OCI-M2 (cell line): ENCODE measurements around the gene SH3GLB2.

ENCODE experiments used
- DNase-seq: peaks from one replicate; lab custom pipeline; 2025; ENCODE audit not compliant: unreplicated experiment; lab: John Stamatoyannopoulos, UW

Gene SH3GLB2

DNA sequence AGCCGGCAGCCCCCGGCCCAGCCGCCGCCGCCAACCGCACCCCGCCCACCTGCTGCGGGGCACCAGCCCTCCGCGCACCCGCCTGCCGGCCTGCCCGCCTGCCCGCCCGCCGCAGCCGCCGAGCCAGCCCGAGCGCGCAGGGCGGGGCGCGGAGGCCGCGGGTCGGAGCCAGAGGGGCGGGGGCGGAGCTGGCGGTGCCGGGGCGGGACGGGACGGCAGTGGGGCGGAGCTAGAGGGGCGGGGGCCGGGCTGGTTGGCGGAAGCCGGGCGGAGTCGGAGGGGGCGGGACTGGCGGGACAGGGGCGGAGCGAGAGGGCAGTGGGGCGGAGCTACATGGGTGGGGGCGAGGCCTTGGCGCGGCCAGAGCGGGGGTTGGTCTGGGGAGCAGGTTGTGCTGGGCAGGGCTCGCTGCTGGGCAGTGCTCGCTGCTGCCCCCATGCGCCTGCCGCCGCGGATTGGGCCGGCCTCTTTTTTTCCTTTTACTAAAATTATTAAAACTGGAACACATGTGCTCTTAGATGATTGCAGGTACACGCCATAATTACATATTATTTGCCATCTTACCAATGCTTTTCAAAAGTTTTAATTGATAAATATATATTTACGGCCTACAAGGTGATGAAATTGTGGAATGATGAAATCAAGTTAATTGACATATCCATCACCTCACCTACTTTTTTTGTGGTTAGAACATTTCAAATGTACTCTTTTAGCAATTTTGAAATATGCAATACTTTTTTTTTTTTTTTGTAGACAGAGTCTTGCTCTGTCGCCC is at the start of gene SH3GLB2:
TSS of gene SH3GLB2 (minus strand) at position 140 of the 775 bp plus-strand sequence. CDS start 177 bp downstream, outside the sequence.
- DNase-seq = peak; percentile 40

DNA sequence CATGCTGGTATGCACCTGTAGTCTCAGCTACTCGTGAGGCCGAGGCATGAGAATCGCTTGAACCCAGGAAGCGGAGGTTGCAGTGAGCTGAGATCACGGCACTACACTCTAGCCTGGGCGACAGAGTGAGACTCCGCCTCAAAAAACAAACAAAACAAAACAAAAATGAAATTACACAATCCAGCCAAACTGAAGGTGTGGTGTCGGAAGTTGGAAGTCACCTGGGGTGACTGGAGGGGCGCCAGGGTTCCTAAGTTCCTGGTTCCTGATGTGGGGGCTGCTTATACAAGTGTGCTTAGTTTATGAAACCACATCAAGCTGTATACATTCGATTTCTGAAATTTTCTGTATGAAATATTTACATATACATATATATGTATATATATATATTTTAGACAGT is 49.1 kb upstream of the SH3GLB2 start:
- DNase-seq = no peak

DNA sequence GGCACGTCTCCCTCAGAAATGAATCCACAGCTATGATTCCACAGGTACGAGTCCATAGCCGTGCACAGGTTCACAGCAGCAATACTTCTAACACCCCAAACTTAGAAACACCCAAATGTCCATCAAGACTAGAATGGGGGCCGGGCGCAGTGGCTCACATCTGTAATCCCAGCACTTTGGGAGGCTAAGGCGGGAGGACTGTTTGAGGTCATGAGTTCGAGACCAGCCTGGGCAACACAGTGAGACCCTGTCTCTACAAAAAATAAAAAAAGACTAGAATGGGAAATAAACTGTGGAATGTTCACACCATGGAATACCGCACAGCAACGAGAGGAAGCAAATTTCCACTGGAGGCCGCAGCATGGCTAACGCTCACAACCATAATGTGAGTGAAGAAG is 48.5 kb upstream of the SH3GLB2 start:
- no peak for DNase-seq

DNA sequence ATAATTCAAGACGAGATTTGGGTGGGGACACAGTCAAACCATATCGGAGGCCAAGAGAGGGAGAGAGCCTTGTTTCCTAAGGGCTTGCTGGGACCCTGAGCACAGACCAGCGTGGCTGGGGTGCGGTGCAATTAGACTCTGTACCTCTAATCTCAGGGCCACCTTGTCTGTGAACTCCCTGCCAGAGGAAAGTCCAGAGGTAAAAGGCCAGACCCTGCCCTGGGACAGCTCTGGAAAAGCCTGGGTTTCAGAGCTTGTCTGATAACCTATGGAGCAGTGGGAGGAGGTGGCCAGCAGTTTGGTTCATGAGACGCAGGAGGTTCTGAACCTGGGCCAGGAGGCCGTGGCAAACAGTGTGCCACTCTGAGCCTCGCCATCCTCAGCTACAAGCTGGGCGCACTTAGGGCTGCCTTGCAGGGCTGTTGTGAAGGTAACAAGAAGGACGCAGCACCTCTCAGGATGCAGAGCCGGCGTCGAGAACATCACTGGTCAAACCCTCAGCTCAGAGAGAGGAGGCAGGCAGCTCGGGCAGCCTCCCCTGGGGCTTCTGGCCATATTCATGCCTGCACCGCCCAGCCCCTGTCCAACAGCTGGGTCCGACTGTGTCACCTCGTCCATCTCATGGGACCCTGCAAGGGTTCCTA is 48.0 kb upstream of the SH3GLB2 start:
- no peak for DNase-seq

DNA sequence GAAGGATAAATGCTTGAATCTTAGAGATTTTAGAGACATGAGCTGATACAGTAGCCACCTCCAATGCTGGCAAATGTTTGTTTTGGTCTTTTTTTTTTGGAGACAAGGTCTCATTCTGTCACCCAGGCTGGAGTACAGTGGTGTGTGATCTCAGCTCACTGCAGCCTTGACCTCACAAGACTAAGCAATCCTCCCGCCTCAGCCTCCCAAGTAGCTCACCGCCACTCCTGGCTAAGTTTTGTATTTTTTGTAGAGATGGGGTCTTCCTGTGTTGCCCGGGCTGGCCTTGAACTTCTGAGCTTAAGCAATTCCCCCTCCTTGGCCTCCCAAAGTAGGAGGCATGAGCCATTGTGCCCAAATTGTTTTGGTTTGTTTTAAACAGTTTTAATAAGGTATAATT is 46.0 kb upstream of the SH3GLB2 start:
- no peak for DNase-seq

DNA sequence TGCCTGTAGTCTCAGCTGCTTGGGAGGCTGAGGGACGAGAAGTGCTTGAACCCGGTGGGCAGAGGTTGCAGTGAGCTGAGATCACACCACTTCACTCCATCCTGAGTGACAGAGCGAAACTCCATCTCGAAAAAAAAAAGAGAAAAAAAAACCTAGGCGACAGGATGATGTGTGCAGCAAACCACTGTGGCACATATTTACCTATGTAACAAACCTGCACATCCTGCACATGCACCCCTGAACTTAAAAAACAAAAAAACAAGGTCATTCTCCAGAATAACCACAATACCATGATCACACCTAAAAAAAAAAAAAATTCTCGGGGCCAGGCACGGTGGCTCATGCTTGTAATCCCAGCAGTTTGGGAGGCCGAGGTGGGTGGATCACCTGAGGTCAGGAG is 45.3 kb upstream of the SH3GLB2 start:
- DNase-seq = no peak

DNA sequence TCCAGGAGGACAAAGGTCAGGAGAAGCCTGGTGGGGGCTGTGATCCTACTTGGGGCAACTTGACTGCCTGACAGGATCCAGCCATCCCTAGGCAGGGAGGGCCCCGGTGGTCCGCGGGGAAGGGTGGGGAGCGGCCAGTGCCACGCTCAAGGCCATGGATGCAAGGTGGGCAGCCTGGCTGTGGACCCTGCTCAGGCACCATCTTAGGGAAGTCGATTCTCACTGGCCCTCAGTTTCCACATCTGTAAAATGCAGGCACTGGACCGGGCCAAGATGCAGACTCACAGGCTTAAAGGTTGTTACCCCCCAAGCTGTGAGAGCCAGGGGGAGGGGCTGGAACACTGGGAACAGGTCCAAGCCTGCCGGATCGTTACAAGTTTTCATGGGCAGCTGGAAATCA is 44.0 kb upstream of the SH3GLB2 start:
- DNase-seq = no peak

DNA sequence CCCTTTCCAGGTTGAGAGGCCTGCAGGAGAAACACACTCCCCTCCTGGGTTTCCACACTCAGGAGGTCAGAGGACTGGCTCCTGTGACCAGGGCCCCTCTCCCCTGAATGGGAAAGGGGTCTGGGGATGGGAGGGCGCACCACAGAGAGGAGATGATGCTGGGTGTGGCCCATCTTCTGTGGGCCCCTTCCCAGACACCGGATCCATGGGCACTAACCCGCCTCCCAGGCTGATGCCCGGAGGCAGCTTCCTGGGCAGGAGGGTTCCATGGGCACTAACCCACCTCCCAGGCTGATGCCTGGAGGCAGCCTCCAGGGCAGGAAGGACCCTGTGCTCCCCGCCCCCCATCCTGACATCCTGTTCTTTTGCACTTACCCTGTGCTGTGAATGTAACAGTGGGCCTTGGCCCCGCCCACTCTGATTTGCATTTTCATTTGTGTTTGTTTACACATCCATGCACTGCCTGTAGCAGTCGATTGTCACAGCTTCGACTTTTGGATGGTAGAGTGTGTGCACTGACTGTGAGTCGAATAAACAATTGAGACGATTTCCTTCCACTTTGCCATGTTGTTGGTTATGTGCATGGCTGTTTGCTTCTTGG is 43.5 kb upstream of the SH3GLB2 start:
- no peak for DNase-seq

DNA sequence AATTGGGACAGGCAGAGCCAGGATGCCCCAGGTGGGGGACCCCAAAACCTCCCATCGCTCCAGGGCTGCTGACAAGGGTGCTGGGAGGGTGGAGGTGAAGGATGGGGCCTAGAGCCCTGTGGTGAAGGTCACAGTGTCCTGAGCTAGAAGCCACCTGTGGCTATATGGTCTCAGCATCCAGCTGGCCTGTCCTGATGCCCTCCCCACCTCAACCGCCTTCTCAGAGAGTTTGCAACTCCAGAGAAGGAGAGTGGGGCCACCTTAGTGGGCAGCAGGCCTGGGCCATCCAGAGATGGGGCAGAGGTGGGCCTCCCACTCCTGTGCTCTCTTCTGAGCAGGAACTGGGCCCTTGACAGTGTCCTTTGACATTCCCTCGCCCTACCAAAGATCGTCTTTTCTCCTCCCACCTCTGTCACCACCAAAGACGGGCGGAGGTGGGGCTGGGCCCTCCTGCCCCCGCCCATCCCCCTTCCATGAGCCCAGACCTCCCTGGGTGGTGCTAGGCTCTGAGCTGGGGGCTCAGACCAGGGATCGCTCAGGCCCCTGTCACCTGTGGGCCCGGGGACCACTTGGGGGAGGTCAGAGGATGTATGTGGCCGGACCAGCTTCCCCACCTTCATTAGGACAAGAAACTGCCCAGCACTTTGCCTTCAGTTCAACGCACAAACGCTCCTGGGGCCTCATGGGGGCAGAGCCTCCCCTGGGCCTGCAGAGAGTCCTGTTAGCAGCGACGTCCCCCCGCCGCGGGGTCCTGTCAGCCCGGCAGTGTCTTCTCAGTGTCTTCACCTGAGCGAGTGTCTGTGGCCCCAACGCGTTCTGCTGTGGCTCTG is 42.8 kb upstream of the SH3GLB2 start:
- no peak for DNase-seq

DNA sequence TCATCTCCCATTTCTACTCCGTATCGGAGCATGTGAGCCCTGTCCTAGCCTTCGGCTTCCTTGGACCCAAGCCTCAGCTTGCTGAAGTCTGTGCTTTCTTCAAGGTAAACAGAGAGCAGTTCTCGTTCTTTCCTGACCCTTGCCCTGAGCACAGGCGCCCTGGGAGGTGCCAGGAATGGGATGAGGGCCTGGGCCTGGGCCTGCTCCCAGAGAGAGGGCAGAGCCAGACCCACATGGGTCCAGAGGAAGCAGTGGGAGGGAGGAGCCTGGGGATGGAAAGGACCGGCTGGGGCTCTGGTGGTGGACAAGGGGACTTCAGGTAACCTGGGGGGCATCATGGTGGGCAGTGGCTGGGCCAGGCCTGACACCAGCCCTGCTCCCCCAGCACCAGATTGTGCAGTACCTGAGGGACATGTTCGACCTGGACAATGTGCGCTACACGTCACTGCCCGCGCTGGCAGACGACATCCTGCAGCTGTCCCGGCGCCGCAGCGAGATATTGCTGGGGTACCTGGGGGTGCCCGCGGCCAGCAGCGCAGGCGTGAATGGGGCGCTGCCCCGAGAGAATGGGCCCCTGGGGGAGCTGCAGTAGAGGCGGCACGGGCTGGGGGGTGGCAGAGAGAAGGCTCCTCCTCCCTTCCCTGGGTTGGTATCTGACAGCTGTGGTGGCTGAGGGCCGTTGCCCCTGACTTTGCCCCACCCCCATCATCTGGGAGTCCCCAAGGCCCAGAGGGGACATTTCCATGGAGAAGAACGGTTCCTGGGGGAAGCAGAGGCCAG is 41.9 kb upstream of the SH3GLB2 start:
- no peak for DNase-seq

DNA sequence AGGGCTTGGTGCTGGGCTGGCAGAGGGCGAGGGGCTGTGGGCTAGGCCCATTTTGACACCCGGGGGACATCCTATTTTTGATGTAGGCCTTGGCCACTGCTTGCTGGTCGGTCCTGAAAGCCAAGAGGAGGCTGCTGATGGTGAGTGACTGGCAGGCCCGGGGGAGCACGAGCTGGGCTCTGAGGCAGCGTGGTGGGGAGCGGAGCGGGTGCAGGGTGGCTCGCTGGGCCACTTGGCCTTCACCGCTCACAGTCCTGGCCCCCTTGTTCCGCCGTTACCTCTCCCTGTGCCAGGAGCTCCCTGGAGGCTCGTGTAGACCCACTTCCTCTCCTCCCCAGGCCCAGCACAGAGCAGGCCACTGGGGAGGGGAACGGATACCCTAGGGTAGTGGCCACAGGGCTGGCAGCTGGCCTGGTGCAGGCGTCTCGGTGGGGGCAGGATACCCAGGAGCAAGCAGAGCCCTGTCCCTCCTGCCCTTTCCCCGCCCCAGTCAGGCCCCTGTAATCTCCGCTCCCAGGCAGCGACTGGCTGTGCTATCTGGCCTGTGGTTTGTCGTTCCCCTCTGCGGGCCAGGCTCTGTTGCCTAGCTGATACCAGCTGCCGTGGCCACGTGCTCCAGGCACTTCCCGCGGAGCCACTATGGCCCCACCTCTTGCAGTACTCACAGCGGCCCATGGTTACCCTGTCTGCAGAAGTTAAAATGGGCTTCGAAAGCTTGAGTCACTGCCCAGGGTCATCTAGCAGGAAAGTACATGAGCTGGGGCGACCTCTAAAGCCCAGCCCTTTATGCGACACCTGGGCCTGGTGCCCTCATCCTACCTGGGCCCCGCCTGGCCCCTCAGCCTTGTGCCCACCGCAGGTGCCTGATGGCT is 41.1 kb upstream of the SH3GLB2 start:
- peak; percentile 73 for DNase-seq

DNA sequence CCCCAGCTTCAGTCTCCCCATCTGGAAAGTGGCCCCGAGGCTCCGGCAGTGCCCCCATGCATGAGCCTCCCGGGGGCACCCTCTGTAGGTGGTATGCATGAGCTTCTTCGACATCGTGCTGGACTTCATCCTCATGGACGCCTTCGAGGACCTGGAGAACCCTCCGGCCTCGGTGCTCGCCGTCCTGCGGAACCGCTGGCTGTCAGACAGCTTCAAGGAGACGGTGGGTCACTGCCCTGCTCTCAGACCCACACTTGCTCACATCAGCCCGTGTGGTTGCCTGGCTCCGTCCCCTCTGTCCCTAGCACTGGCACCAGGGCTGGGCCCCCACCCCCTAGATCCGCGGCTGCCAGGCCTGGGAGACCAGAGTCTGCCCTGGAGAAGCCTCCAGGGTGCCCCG is 40.0 kb upstream of the SH3GLB2 start:
- no peak for DNase-seq

DNA sequence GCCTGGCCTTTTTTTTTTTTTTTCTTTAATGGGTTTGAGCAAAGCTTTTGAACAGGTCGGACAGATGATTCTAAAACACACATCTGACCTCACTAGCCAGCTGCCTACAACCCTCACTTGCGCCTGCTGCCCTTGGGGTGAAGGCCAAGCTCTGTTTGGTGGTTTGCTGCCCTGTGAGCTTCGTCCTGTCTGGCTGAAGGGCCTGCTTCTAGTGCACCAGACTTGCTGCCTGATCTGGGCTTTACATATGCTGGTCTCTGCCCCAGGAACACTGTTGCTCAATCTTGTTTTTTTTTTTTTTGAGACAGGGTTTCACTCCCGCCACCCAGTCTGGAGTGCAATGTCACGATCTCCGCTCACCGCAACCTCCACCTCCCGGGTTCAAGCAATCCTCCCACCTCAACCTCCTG is 36.4 kb upstream of the SH3GLB2 start:
- DNase-seq = no peak

DNA sequence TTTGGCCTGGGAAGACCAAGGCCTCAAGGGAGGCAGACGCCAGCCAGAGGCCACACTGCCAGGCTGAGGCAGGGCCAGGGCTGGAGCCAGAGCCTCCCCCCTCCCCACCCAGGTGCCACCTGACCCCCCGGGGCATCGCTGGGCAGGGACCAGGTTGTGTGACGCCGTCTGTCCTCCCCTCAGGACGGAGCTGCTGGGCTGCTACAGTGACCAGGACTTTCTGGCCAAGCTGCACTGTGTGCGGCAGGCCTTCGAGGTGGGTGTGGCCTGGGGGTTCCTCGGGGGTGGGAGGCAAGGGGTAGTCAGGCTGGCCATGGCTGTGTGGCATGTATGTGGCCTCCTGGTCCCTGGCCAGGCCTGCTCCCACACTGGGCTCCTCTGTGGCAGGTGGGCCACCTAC is 34.9 kb upstream of the SH3GLB2 start:
- no peak for DNase-seq

DNA sequence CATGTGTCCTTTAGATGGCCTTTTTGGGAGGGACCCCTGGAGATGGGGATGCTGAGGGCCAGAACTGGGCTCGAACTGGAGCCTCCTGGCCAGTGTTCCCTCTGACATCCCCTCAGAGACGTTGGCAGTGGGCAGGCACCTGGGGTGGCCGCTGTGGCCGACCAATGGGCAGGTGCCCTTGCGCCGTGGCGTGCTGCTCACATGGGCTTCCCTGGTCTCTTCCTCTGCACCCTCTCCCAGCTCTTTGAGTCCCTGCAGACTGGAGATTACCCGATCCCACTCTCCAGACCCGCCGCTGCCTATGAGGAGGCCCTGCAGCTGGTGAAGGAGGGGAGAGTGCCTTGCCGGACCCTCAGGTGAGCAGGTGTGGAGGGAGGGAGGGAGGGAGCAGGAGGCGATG is 32.9 kb upstream of the SH3GLB2 start:
- DNase-seq = no peak

DNA sequence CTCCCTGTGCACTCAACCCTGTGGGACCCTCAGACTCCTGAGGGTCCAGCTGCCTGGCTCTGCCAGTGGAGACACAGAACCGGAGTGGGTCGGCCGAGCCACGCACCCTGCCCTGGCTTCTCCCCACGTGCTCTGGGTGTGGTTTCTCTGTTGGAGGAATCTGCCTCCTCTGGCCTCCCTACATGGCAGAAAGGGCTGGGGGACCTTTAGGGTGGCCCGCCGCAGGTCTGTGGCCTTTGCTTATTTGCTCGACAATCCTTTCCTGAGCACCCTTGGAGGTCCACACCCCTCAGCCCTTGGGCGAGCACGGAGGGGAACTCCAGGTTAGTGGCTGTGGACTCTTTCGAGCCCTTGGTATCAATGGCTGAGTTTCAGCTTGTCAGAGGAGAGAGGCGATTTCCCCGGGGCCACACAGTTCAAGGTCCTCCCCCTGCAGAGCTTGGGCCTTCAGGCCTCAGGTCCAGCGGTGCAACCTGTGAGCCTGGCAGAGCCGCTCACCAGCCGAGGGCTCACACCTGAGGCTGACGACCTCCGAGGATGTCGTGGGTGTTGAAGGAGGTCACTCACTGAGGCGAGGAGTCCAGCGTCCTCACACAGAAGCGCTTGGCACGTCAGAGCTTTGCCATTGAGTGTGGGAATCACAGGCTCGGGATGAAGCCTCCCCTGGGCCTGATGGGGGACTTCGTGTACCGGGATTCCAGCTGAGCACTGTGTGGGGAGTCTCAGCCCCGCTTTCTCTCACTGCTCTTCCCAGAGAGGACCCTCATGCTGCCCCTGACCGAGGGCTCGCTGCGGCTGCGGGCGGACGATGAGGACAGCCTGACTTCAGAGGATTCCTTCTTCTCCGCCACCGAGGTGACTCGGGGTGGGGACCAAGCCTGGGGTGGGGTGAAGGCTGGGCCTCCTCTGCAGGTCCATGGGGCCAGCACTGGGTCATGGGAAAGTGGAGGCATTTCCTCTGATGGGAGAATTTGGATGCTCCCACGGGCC is 32.0 kb upstream of the SH3GLB2 start:
- no peak for DNase-seq

DNA sequence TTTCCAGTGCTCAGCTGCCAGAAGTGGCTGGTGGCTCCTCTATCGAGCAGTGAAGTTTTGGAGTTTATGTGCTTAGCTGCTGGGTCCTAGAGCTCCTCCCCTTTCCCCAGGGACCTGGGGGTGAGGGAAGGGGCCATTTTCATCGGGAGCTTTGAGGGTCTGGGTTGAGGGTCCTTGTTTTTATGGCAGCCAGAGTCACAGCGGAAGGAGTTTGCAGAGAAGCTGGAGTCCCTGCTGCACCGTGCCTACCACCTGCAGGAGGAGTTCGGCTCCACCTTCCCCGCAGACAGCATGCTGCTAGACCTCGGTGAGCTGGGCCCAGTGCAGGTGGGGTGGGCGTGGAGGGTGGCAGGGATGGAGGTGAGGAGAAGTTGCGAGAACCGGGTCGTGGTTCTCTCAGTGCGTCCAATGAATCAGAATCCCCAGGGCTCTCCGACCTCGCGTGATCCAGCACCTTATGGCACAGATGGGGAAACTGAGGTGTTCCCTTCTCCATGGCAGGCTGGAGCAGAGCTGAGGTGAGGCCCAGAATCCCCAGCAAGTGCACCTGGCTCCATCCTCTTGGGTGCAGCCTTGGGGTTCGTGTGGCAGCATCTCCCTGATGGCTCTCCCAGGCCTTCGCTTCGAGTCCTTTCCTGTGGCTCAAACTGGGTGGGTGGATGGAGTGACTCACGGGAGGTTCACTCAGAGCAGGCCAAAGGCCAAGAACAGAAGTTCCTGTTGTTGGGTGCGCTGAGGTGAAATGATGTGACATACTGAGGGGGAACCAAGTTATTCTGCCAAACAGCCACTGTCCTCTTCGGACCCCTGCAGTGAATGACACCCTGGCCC is 31.0 kb upstream of the SH3GLB2 start:
- DNase-seq = no peak
